GM18861 (cell line): Measurements from ENCODE around the gene METTL25B.

Experiments used
- ATAC-seq: cut with Tn5 transposase; IDR thresholded peaks from one replicate; pipeline ENCODE4 v1.9.1; 2021; ENCODE audit not compliant: unreplicated experiment

METTL25B gene

GRCh38 chr1:156700736-156701531, 27.3 kb upstream of the METTL25B start:
- no peak for ATAC-seq

GRCh38 chr1:156703336-156703735, 24.9 kb upstream of the METTL25B start:
- ATAC-seq: no peak

GRCh38 chr1:156703741-156704140, 24.5 kb upstream of the METTL25B start:
- no peak for ATAC-seq

GRCh38 chr1:156704166-156704711, 24.0 kb upstream of the METTL25B start:
- no peak for ATAC-seq

- ATAC-seq: no peak
These were observed 23.3 kb upstream of the METTL25B start for GRCh38 chr1:156704930-156705320.

GRCh38 chr1:156705321-156705917, 22.9 kb upstream of the METTL25B start, which contains the start of gene CRABP2:
Gene CRABP2 (minus strand): TSS chr1:156705583. CDS start chr1:156705446, 137 bp downstream.
- ATAC-seq: no peak

GRCh38 chr1:156705918-156706656, 22.2 kb upstream of the METTL25B start:
- ATAC-seq: no peak

DNA sequence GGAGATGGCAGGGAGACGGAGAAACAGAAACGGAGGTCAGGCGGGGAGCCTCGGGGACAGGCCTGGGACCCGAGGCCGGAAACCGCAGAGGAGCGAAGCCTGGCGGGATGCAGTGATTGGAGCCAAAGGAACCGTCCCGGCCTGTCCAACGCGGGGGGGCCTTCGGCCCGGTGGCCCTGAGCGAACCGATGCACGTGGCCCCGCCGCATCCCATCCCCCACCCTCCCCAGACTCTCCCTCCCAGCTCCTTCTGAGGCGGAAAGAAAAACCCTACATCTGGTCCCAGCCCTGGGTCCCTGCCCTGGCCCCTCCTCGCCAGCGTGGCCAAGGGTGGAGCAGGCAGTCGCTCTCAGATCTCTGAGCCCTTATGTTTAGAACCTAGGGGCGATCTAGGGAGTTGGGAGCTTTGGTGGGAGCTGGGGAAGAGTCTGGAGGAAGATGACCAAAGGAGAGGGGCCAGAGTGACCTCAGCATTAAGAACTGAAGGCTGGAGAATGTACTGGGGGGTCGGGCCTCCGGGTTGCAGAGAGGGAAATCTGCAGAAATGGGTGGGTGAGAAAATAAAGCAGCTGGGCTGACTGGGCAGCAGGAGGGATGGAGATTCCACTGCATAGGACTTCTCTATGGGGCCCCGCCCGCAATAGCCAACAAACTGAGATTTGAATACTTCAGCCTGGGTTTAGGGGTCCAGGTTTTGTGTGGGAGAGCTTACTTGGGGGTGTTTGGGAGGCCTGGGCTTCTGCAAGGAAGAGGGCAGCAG, 21.4 kb upstream of the METTL25B start:
- no peak for ATAC-seq

DNA sequence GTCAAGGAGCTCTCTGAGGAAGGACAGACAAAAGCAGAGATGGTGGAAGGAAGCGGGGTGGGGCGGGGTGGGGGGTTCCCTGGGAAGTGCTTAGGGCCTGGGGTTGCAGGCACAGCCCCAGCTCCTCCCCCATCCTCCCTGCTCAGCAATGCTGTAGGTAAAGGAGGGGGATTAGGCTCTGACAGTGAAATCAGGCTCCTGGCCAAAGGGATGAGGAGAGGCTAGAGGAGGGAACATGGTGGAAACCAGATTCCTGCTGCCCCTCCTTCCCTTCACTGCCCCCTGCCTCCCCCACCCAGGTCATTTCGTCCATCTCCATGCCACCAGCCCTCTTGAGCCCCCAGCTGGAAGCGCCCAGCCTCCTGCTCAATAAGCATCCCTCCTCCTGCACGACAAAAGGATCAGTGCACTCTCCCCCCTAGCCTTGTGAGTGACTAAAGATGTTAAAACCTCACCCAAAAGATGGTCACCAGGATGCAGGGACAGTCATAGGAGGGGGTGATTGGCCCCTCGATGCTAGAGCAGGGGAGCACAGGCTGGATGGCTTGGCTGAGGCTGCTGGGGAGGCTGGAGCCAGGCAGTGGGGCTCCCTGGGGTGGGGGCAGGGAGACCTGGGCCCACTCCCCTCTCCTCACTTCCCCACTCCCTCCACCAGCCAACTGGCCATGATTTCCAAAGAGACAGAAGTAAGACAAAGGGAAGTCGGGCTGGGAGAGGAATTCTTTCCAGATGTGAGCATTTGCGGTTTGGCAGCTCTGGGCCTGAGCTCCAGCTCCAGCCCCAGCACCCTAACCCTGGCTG, 20.7 kb upstream of the METTL25B start:
- no peak for ATAC-seq

DNA sequence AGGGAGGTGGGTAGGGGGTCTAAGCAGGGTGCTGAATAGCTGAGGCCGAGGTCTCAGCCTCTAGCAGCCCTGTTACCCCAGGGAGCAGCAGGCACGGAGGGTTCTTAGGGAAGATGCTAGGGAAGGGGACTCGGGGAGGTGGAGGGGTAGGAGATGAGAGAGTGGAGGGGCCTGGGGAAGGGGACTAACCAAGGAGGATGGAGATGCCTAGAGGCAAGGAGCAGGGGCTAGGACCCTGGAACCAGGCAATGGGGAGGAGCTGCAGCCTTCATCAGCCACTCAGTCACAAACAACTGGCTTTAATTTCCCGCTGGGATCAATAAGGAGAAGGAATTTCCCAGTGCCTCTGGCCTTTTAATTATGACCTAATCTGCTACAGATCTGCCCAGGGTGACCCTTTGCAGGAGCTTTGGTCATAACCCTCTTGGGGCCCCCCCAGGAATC, 20.0 kb upstream of the METTL25B start:
- ATAC-seq: no peak

DNA sequence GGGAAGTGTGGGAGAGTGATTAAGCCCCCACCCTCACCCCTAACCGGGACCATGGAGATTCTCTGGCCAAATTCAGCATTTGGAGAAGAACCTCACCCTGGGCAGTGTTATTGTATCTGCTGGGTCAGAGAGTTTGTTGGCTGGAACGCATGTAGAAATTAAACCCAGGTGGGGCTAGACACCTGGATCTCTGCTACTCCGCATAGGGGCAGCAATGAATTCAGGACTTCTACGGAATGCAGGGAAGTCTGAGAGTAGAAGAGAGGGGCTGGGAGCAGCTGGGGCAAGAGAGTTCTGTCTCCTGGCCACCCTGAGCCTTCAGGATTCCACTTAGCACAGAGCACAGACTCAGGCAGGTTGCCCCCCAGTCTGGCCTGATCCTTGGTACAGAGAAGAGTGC, 19.2 kb upstream of the METTL25B start:
- no peak for ATAC-seq

- ATAC-seq: no peak
These were observed 18.3 kb upstream of the METTL25B start for GRCh38 chr1:156709757-156710489.

DNA sequence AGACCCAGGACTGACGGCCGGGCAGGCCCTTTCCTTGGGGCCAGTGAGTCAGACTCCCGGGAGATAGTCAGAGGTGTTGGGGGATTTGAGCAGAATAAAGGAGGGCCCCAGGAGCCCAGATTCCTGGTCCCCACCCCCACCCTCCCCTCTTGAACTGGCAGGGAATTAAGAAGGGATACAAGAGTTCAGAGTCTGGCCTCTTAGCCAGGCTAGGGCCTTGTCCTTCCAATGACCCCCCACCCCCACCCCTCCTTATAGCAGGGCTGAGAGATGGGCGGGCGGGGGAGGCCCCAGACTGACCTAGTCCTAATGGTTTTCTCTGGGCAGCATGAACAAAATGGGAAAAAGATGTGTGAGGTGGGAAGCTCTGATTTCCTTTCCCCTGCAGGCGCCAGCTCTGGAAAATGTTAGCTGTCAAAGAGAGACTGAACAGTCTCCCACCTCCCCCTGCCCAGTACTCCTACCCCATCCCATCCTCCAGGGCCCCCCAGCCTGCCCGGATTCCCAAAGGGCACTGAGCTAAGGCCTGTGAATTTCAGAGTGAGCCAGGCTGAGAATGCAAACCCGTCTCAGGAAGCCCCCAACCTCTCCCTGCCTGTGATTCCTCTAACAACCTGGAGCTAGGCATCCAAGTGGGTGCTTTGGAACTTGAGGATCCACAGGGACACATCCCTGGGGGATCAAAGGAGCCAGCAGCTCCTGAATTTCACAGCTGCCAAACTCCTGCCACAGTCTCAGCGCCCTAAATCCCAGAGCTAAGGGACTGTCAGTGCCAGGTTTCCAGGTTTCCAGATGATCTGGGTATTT, 17.1 kb upstream of the METTL25B start:
- no peak for ATAC-seq

DNA sequence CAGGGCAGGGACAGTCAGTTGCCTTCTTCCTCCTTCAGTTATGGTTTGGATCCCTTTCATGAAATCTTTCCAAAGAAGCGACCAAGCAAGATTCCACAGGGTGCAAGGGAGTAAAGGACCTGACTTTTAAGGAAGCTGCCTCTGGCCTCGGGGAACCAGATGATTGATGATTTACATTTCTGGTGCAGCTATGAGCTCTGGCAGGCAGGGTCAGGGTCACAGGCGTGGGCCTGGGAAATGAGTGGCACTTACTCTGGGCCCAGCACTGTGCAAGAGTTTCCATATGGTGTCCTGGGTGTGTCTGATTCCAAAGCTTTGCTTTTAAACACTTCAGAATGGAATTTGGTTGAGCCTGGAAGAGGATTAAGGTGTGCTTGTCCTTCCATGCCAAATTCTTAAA, 15.6 kb upstream of the METTL25B start:
- no peak for ATAC-seq

DNA sequence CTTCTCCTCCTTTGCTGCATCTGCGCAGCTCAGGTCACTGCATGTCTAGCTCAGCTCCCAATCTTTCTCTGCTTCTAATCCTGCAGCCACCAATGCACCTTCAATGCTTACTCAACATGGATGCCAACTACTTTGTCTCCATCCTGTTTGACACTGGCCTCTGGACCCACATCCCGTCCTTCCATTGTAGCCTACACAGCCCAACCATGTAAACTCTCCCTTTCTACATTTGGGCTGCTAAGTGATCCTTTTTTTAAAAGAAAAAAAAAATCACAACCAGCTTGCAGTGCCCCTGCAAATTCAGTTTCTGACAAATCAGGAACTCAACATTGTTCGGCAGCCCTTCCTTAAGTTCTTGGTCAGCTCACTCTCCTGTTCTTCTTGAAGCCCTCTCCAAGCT, 13.4 kb upstream of the METTL25B start:
- ATAC-seq: no peak

GRCh38 chr1:156717351-156717750, 10.9 kb upstream of the METTL25B start:
- ATAC-seq: no peak

DNA sequence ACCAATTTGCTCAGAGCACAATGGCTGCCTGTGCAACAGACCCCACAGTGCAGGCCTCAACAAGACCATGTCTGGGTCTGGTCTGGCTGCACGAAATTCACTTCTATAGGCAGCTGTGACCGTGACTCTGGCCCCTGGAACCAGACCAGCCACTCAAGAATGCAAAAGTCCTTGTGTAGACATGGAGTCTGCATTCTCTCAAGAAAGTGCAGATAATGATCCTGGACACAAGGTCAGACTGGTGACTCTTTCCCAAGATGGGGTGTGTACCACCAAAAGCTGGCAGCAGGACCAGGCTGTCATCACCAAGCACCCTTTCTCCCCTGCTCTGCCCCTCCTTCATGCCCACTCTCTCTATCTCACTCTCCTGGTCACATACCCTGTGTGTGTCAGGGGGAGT, 7.1 kb upstream of the METTL25B start:
- no peak for ATAC-seq

DNA sequence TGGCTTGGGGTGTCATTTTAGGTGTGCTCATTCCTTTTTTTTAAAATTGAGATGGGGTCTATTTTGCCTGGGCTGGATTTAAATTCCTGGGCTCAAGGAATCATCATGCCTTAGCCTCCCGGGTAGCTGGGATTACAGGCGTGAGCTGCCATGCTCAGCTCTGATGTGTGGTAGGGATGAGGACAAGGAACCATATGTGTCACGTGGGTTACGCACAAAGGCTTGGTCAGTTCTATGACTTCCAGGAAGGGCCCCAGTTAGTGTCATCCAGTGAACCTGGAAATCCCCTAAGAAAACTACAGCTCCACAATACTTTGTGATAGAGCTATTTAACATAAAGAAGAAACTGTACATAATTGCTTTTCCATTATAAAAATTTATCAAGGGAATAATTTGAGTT, 6.7 kb upstream of the METTL25B start:
- ATAC-seq: no peak
